HEK293 (cell line): ENCODE data around the gene SEMA4D.

Experiments used
- CTCF ChIA-PET: fragments of 350-600 bp; formaldehyde crosslinking; extraction: SDS; loops from one replicate; lab custom pipeline; 2021; ENCODE audit warnings: antibody characterized with exemption; lab: Yijun Ruan, JAX
- POLR2A ChIA-PET: fragments of 300-600 bp; formaldehyde crosslinking; extraction: SDS; loops from one replicate; lab custom pipeline; 2020; ENCODE audit warnings: antibody characterized with exemption, inconsistent platforms; lab: Yijun Ruan, JAX
- H3K27ac ChIP-seq: fragments of 200-500 bp; sonication (Bioruptor generic); 2 replicates; pipeline ENCODE4 v1.5.1; 2014; ENCODE audit warnings: low read depth, low read length, control low read depth, inconsistent platforms; ENCODE audit errors: extremely low read depth
- H3K36me3 ChIP-seq, 2 experiments: fragments of 200-500 bp in 1 of 2; sonication (Bioruptor generic) in 1 of 2; 1 replicate in 1 of 2; 2 replicates in 1 of 2; pipeline ENCODE4 v1.5.1; 2014 to 2017; ENCODE audit warnings: inconsistent platforms in 2 of 2, low read length in 2 of 2; ENCODE audit not compliant: control insufficient read depth in 2 of 2, insufficient read depth in 1 of 2
- H3K4me1 ChIP-seq: fragments of 200-500 bp; sonication (Bioruptor generic); 2 replicates; pipeline ENCODE4 v1.5.1; 2014; ENCODE audit warnings: mild to moderate bottlenecking, low read length, inconsistent platforms; ENCODE audit not compliant: control insufficient read depth, insufficient read depth
- H3K4me3 ChIP-seq: 2 replicates; pipeline ENCODE4 v1.5.1; 2011; ENCODE audit warnings: low read depth, mild to moderate bottlenecking, control low read depth, low read length, moderate library complexity
- H3K9me3 ChIP-seq: fragments of 200-500 bp; sonication (Bioruptor generic); 2 replicates; pipeline ENCODE4 v1.5.1; 2014; ENCODE audit warnings: low read depth, low read length, inconsistent platforms; ENCODE audit not compliant: control insufficient read depth, insufficient read depth
- KLF9 ChIP-seq: fragments of 450-650 bp; formaldehyde crosslinking; IDR thresholded peaks from 2 replicates; pipeline ENCODE4 v1.5.1; 2016; ENCODE audit warnings: missing biosample characterization, missing genetic modification characterization, low read depth
- MEIS1 ChIP-seq: sonication (generic); formaldehyde crosslinking; IDR thresholded peaks from 2 replicates; pipeline ENCODE4 v1.8.1; 2022; ENCODE audit warnings: missing genetic modification reagents, mild to moderate bottlenecking, borderline replicate concordance
- WT1 ChIP-seq: fragments of 450-650 bp; formaldehyde crosslinking; IDR thresholded peaks from 2 replicates; pipeline ENCODE4 v1.5.1; 2016; ENCODE audit warnings: missing biosample characterization, missing genetic modification characterization
- ZIC2 ChIP-seq: fragments of 450-650 bp; formaldehyde crosslinking; IDR thresholded peaks from 2 replicates; pipeline ENCODE4 v1.5.1; 2016; ENCODE audit warnings: missing biosample characterization, missing genetic modification characterization
- ZNF280D ChIP-seq: fragments of 450-650 bp; formaldehyde crosslinking; IDR thresholded peaks from 2 replicates; pipeline ENCODE4 v1.5.1; 2016; ENCODE audit warnings: missing biosample characterization, missing genetic modification characterization
- ZNF362 ChIP-seq: fragments of 450-650 bp; formaldehyde crosslinking; IDR thresholded peaks from 2 replicates; pipeline ENCODE4 v1.5.1; 2016; ENCODE audit warnings: missing biosample characterization, missing genetic modification characterization
- ZNF518A ChIP-seq: fragments of 450-650 bp; formaldehyde crosslinking; conservative IDR thresholded peaks from 2 replicates; pipeline ENCODE4 v1.5.1; 2016; ENCODE audit warnings: low read depth, missing biosample characterization, missing genetic modification characterization
- ZNF549 ChIP-seq: fragments of 450-650 bp; IDR thresholded peaks from 2 replicates; pipeline ENCODE4 v1.5.1; 2018; ENCODE audit warnings: missing biosample characterization, missing genetic modification characterization, mild to moderate bottlenecking, inconsistent platforms, moderate library complexity
- ZNF660 ChIP-seq: fragments of 450-650 bp; IDR thresholded peaks from 2 replicates; pipeline ENCODE4 v1.5.1; 2018; ENCODE audit warnings: missing biosample characterization, mild to moderate bottlenecking, missing genetic modification characterization
- ZNF768 ChIP-seq: fragments of 450-650 bp; formaldehyde crosslinking; IDR thresholded peaks from 2 replicates; pipeline ENCODE4 v1.5.1; 2018; ENCODE audit warnings: missing biosample characterization, mild to moderate bottlenecking, missing genetic modification characterization
- ZXDB ChIP-seq: fragments of 450-650 bp; formaldehyde crosslinking; IDR thresholded peaks from 2 replicates; pipeline ENCODE4 v1.5.1; 2016; ENCODE audit warnings: missing biosample characterization, missing genetic modification characterization

The SEMA4D gene

GRCh38 chr9:89440951-89441654 is 56.8 kb downstream of the SEMA4D start:
- Histone ChIP-seq H3K4me1 (no peaks in the 10 kb centered on the region), H3K27ac (no peak overlapping the region), H3K36me3 (peaks cover 0 to 9% of the 10 kb centered on the region in 2 experiments; a peak in 1 of 3 replicates), H3K9me3 (no peaks in the 10 kb centered on the region), H3K4me3 (no peak overlapping the region)
- ChIA-PET CTCF (no interaction called here), POLR2A (no interaction called here)
- no peak for TF ChIP-seq KLF9 (tag by site-specific recombination)
- no peak for TF ChIP-seq ZNF660
- TF ChIP-seq ZIC2 (tag by site-specific recombination) = peak; percentile 6; the same call in 1 of the 2 replicates
- TF ChIP-seq ZXDB (tag by site-specific recombination) = no peak

GRCh38 chr9:89440548-89440947 is 57.4 kb downstream of the SEMA4D start:
- no peaks in the 10 kb centered on the region for H3K4me1 ChIP-seq

More at GRCh38 chr9:89440548-89440947, 57.4 kb downstream of the SEMA4D start:
- H3K27ac ChIP-seq = no peak overlapping the region
- CTCF ChIA-PET = no interaction called here
- H3K36me3 ChIP-seq = peaks cover 0 to 9% of the 10 kb centered on the region in 2 experiments; a peak in 1 of 3 replicates
- no peak overlapping the region for H3K4me3 ChIP-seq
- TF ChIP-seq MEIS1 = no peak
- TF ChIP-seq ZIC2 (tag by site-specific recombination) = peak; percentile 94
- TF ChIP-seq ZNF280D = no peak
- TF ChIP-seq ZNF362 (tag by site-specific recombination) = no peak
- TF ChIP-seq ZNF549 (tag by site-specific recombination) = no peak
- TF ChIP-seq ZNF768 (tag by site-specific recombination) = no peak
- no peak for TF ChIP-seq WT1 (tag by site-specific recombination)
- TF ChIP-seq ZNF518A = no peak
- POLR2A ChIA-PET = interaction anchor here (0.5 to 0.7 kb wide), 2 partner anchors 10 to 11 kb away, joined by 3 read pairs; no protein-coding TSS in a partner anchor
- H3K9me3 ChIP-seq = no peaks in the 10 kb centered on the region
